IMR-90 (cell line): ENCODE data around the gene MROH7. TPM values are rescaled to one million over a fixed set of nuclear protein-coding genes. Genes with fewer than 3 reads are reported as not detected.

Experiments used
- ATAC-seq: fragments of 200-7000 bp; cut with Tn5 transposase; 2 replicates; pipeline ENCODE4 v1.9.1; 2020; ENCODE audit warnings: low read depth, mild to moderate bottlenecking, moderate library complexity
- BruUV-seq: library from RNA; stranded (reverse); fragments of 400-500 nt; replicated peaks from 2 replicates; lab custom pipeline; 2021; lab: Mats Ljungman, UMichigan
- CTCF ChIA-PET: fragments of 300-600 bp; formaldehyde crosslinking; extraction: SDS; loops from one replicate; lab custom pipeline; 2021; ENCODE audit warnings: antibody characterized with exemption; lab: Yijun Ruan, JAX
- POLR2A ChIA-PET: fragments of 300-600 bp; sonication (Branson Sonifier 250); formaldehyde crosslinking; loops from one replicate; lab custom pipeline; 2022; ENCODE audit warnings: antibody characterized with exemption; ENCODE audit not compliant: unreplicated experiment; lab: Charles Lee
- DNase-seq: peaks from one replicate; pipeline ENCODE4 v3.0.0; 2013
- H2AFZ ChIP-seq: replicated peaks from 2 replicates; pipeline ENCODE3; 2013; ENCODE audit warnings: low read length, mild to moderate bottlenecking; ENCODE audit not compliant: poor library complexity
- H2AK5ac ChIP-seq: 2 replicates; pipeline ENCODE4 v1.6.1; 2013; ENCODE audit warnings: low read depth, low read length, inconsistent platforms
- H2AK9ac ChIP-seq: replicated peaks from 2 replicates; pipeline ENCODE3; 2013; ENCODE audit warnings: mild to moderate bottlenecking, low read depth, low read length, moderate library complexity; ENCODE audit not compliant: poor library complexity
- H2BK120ac ChIP-seq: 2 replicates; pipeline ENCODE4 v1.6.1; 2013; ENCODE audit warnings: low read depth, low read length, inconsistent platforms
- H2BK15ac ChIP-seq: 3 replicates; pipeline ENCODE4 v1.6.1; 2013; ENCODE audit warnings: low read depth, low read length, inconsistent platforms
- H2BK20ac ChIP-seq: 2 replicates; pipeline ENCODE4 v1.6.1; 2013; ENCODE audit warnings: low read depth, mild to moderate bottlenecking, inconsistent platforms, low read length, moderate library complexity
- H2BK5ac ChIP-seq: 2 replicates; pipeline ENCODE4 v1.6.1; 2013; ENCODE audit warnings: mild to moderate bottlenecking, low read depth, low read length, inconsistent platforms; ENCODE audit not compliant: poor library complexity, severe bottlenecking
- H3K14ac ChIP-seq: replicated peaks from 2 replicates; pipeline ENCODE4 v1.6.1; 2013; ENCODE audit warnings: low read depth, low read length, inconsistent platforms
- H3K18ac ChIP-seq: 2 replicates; pipeline ENCODE4 v1.6.1; 2013; ENCODE audit warnings: low read depth, low read length, control low read depth
- H3K23ac ChIP-seq: 2 replicates; pipeline ENCODE4 v1.6.1; 2013; ENCODE audit warnings: low read depth, low read length, inconsistent platforms
- H3K27ac ChIP-seq: 2 replicates; pipeline ENCODE4 v1.5.1; 2013; ENCODE audit warnings: mild to moderate bottlenecking, control low read depth, low read length; ENCODE audit not compliant: insufficient read depth
- H3K27me3 ChIP-seq: 2 replicates; pipeline ENCODE4 v1.6.1; 2013; ENCODE audit warnings: low read length; ENCODE audit not compliant: control insufficient read depth, insufficient read depth
- H3K36me3 ChIP-seq: 2 replicates; pipeline ENCODE4 v1.6.1; 2013; ENCODE audit warnings: low read length, mixed read lengths; ENCODE audit not compliant: control insufficient read depth, insufficient read depth
- H3K4ac ChIP-seq: 2 replicates; pipeline ENCODE4 v1.6.1; 2013; ENCODE audit warnings: low read depth, low read length, inconsistent platforms
- H3K4me1 ChIP-seq: 2 replicates; pipeline ENCODE4 v1.6.1; 2013; ENCODE audit warnings: low read length, mixed read lengths; ENCODE audit not compliant: control insufficient read depth, insufficient read depth
- H3K4me2 ChIP-seq: 2 replicates; pipeline ENCODE4 v1.6.1; 2013; ENCODE audit warnings: low read depth, mild to moderate bottlenecking, control low read depth, low read length, moderate library complexity
- H3K4me3 ChIP-seq: 2 replicates; pipeline ENCODE4 v1.5.1; 2013; ENCODE audit warnings: low read depth, mild to moderate bottlenecking, control low read depth, low read length, moderate library complexity; ENCODE audit not compliant: insufficient read depth
- H3K56ac ChIP-seq: 2 replicates; pipeline ENCODE4 v1.6.1; 2013; ENCODE audit warnings: low read length, inconsistent platforms; ENCODE audit not compliant: insufficient read depth; ENCODE audit errors: extremely low read depth
- H3K79me1 ChIP-seq, 2 experiments: 2 replicates each; pipeline ENCODE4 v1.6.1; 2013; ENCODE audit warnings: low read length in 2 of 2, inconsistent platforms in 1 of 2, low read depth in 1 of 2
- H3K9ac ChIP-seq: 2 replicates; pipeline ENCODE4 v1.6.1; 2013; ENCODE audit warnings: low read depth, low read length, control low read depth
- H3K9me1 ChIP-seq: 2 replicates; pipeline ENCODE4 v1.6.1; 2013; ENCODE audit warnings: low read length, inconsistent platforms; ENCODE audit not compliant: insufficient read depth
- H3K9me3 ChIP-seq: 2 replicates; pipeline ENCODE4 v1.6.1; 2013; ENCODE audit warnings: low read length; ENCODE audit not compliant: control insufficient read depth, insufficient read depth
- H4K20me1 ChIP-seq: 2 replicates; pipeline ENCODE4 v1.6.1; 2013; ENCODE audit warnings: low read length, inconsistent platforms; ENCODE audit not compliant: insufficient read depth
- H4K5ac ChIP-seq: 2 replicates; pipeline ENCODE4 v1.6.1; 2013; ENCODE audit warnings: mild to moderate bottlenecking, low read depth, low read length, control low read depth
- H4K8ac ChIP-seq, 2 experiments: 2 replicates each; pipeline ENCODE4 v1.6.1; 2013; ENCODE audit warnings: low read depth in 2 of 2, low read length in 2 of 2, control low read depth in 1 of 2, inconsistent platforms in 1 of 2
- H4K91ac ChIP-seq: 2 replicates; pipeline ENCODE4 v1.6.1; 2013; ENCODE audit warnings: low read depth, low read length, inconsistent platforms; ENCODE audit not compliant: insufficient read depth
- BHLHE40 ChIP-seq: fragments of 150-350 bp; IDR thresholded peaks from 2 replicates; pipeline ENCODE4 v1.6.1; 2016; ENCODE audit warnings: mild to moderate bottlenecking, low read depth, low read length
- CEBPB ChIP-seq: IDR thresholded peaks from 2 replicates; pipeline ENCODE4 v1.6.1; 2012; ENCODE audit warnings: low read depth, low read length, improper control_type of control experiment
- CHD1 ChIP-seq: IDR thresholded peaks from 2 replicates; pipeline ENCODE4 v1.6.1; 2012; ENCODE audit warnings: low read depth, low read length, improper control_type of control experiment
- FOS ChIP-seq: fragments of 150-350 bp; IDR thresholded peaks from 2 replicates; pipeline ENCODE4 v1.6.1; 2016; ENCODE audit warnings: low read depth, low read length
- MAFK ChIP-seq: IDR thresholded peaks from 2 replicates; pipeline ENCODE4 v1.6.1; 2012; ENCODE audit warnings: low read depth, low read length, improper control_type of control experiment
- MAZ ChIP-seq: IDR thresholded peaks from 2 replicates; pipeline ENCODE4 v1.6.1; 2012; ENCODE audit warnings: low read depth, mild to moderate bottlenecking, low read length, improper control_type of control experiment, moderate library complexity, borderline replicate concordance
- MXI1 ChIP-seq: IDR thresholded peaks from 2 replicates; pipeline ENCODE4 v1.6.1; 2012; ENCODE audit warnings: low read depth, mild to moderate bottlenecking, low read length, moderate library complexity, borderline replicate concordance
- NFE2L2 ChIP-seq: fragments of 150-350 bp; IDR thresholded peaks from 2 replicates; pipeline ENCODE4 v1.6.1; 2016; ENCODE audit warnings: low read depth, mild to moderate bottlenecking, low read length
- POLR2A ChIP-seq: IDR thresholded peaks from 2 replicates; pipeline ENCODE4 v1.6.1; 2012; ENCODE audit warnings: mild to moderate bottlenecking, low read depth, low read length
- RAD21 ChIP-seq: IDR thresholded peaks from 2 replicates; pipeline ENCODE4 v1.6.1; 2012; ENCODE audit warnings: low read length, improper control_type of control experiment
- RCOR1 ChIP-seq: IDR thresholded peaks from 2 replicates; pipeline ENCODE4 v1.6.1; 2012; ENCODE audit warnings: mild to moderate bottlenecking, low read length, improper control_type of control experiment; ENCODE audit not compliant: insufficient replicate concordance
- RFX5 ChIP-seq: IDR thresholded peaks from 2 replicates; pipeline ENCODE4 v1.8.0; 2012; ENCODE audit warnings: low read depth, mild to moderate bottlenecking, low read length, moderate library complexity
- SMC3 ChIP-seq: fragments of 150-350 bp; IDR thresholded peaks from 2 replicates; pipeline ENCODE4 v1.6.1; 2016; ENCODE audit warnings: low read depth, mild to moderate bottlenecking, antibody characterized with exemption, low read length, moderate library complexity
- WGBS, 2 experiments: methylation state at CpG; one replicate each; pipeline versions ENCODE4 v1.1.5 to v1.1.7; 2013; ENCODE audit warnings: missing lambda C conversion rate in 2 of 2; ENCODE audit not compliant: insufficient read length in 1 of 2; ENCODE audit errors: extremely low coverage in 2 of 2; 5-methylcytosine and 5-hydroxymethylcytosine counted together
- dilution Hi-C: fragments of 300-500 bp; cut with HindIII; formaldehyde crosslinking; loops from one replicate; pipeline ENCODE4 v1.14.3; 2018; ENCODE audit warnings: low sequenced_read_pairs; ENCODE audit not compliant: unreplicated experiment
- in situ Hi-C: fragments of 300-500 bp; cut with MboI; formaldehyde crosslinking; loops from 3 replicates; pipeline ENCODE4 v1.14.3; 2019; ENCODE audit warnings: low sequenced_read_pairs, inconsistent platforms, mixed read lengths
- intact Hi-C: fragments of 100-400 bp; cut with micrococcal nuclease; formaldehyde crosslinking; loops from 2 replicates; pipeline ENCODE4 v1.10.0; 2022
- polyA plus RNA-seq, 3 experiments: library from polyadenylated mRNA; depleted of rRNA; stranded (reverse); fragments of >200 nt; gene quantifications; 2 replicates each; pipeline ENCODE4 v1.2.3, GENCODE V29; 2012; ENCODE audit warnings: low replicate concordance in 1 of 3
- total RNA-seq: library from RNA; depleted of rRNA; stranded (reverse); fragments of >200 nt; gene quantifications from 2 replicates; pipeline ENCODE4 v1.2.3, GENCODE V29; 2012
- TF ChIP-seq, protein P1 (sequence below): fragments of 150-350 bp; IDR thresholded peaks from 2 replicates; pipeline ENCODE4 v1.6.1; 2017; ENCODE audit warnings: mild to moderate bottlenecking, antibody characterized with exemption, low read length, low read depth
- TF ChIP-seq, protein P2 (sequence below): conservative IDR thresholded peaks from 2 replicates; pipeline ENCODE4 v1.5.1; 2012; ENCODE audit warnings: mild to moderate bottlenecking, low read depth, low read length, improper control_type of control experiment
- TF ChIP-seq, protein P3 (sequence below): fragments of 150-350 bp; IDR thresholded peaks from 2 replicates; pipeline ENCODE4 v1.6.1; 2016; ENCODE audit warnings: low read depth, mild to moderate bottlenecking, low read length, moderate library complexity, borderline replicate concordance

The MROH7 gene
- total and polyA plus RNA-seq, 2 of the 4 experiments (the other 2 are of a cell fraction) = not detected

DNA sequence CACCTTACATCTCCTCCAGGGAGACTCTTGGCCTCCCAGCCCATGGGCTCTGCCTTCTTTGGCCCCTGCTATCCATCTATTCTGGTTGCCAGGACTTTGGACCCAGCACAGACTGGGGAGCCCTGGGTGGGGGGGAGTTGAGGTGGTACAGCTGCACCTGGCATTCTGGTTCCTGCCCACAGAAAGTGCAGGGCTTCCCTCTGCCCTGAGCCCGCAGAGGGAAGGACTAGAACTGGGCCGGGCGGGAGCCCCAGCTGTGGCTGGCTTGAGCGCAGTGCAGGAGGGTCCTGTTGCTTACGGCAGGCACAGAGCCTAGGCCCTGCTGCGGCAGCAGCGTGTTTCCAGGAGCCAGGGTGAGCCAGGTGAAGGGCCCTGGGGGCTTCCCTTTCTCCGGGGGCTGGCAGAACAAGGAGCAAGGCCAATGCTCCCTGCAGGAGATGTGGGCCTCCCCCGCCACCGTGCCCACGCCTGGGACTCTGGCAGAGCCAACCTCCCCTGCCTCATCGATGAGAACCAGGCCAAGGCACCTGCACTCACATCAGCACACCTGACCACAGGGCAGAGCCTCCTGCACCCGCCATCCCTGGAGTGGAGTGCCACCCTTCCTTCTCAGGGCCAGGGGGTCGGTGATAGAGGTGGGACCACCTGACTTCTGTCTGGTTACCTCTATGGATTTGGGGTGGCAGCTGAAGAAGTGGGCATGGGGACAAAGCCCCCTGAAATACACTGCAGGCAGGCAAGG lies 106.7 kb downstream of the MROH7 start:
- Histone ChIP-seq H3K4ac (no peak overlapping the region), H2BK20ac (no peak overlapping the region), H2BK15ac (no peak overlapping the region), H3K9ac (no peak overlapping the region), H3K18ac (no peak overlapping the region), H3K4me2 (no peak overlapping the region), H3K4me3 (no peak overlapping the region), H2AK9ac (no peak overlapping the region), H3K14ac (no peak overlapping the region), H2AFZ (no peak overlapping the region), H2BK120ac (no peak overlapping the region), H3K56ac (no peak overlapping the region), H4K20me1 (no peaks in the 10 kb centered on the region), H3K27ac (no peak overlapping the region), H3K4me1 (no peaks in the 10 kb centered on the region), H3K9me3 (no peaks in the 10 kb centered on the region), H4K8ac (no peak overlapping the region), H3K23ac (no peak overlapping the region), H4K5ac (no peak overlapping the region), H2BK5ac (no peak overlapping the region), H4K91ac (no peak overlapping the region), H3K27me3 (peaks cover 5% of the 10 kb centered on the region; the same call in 1 of the 2 replicates), H3K36me3 (peaks cover 2% of the 10 kb centered on the region; the same call in 1 of the 2 replicates), H3K9me1 (no peaks in the 10 kb centered on the region), H2AK5ac (no peak overlapping the region), H3K79me1 (0 out of 4 replicates have a peak, but pooled peaks cover 0 to 3% of the 10 kb centered on the region in 2 experiments)
- 82% methylated on average over 4 of the region's 14 CpGs; no CpG with 5 or more reads in 1 of the 2 experiments for WGBS, 2 experiments
- intact Hi-C loops (no loop called here), dilution Hi-C loops (no loop called here), in situ Hi-C loops (no loop called here)
- DNase-seq = no peak
- ATAC-seq = no peak
- TF ChIP-seq, protein P1, sequence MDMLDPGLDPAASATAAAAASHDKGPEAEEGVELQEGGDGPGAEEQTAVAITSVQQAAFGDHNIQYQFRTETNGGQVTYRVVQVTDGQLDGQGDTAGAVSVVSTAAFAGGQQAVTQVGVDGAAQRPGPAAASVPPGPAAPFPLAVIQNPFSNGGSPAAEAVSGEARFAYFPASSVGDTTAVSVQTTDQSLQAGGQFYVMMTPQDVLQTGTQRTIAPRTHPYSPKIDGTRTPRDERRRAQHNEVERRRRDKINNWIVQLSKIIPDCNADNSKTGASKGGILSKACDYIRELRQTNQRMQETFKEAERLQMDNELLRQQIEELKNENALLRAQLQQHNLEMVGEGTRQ = no peak
- TF ChIP-seq RAD21 = no peak
- TF ChIP-seq BHLHE40 = no peak
- no peak for TF ChIP-seq MAFK
- no peak for TF ChIP-seq SMC3
- TF ChIP-seq, protein P2, sequence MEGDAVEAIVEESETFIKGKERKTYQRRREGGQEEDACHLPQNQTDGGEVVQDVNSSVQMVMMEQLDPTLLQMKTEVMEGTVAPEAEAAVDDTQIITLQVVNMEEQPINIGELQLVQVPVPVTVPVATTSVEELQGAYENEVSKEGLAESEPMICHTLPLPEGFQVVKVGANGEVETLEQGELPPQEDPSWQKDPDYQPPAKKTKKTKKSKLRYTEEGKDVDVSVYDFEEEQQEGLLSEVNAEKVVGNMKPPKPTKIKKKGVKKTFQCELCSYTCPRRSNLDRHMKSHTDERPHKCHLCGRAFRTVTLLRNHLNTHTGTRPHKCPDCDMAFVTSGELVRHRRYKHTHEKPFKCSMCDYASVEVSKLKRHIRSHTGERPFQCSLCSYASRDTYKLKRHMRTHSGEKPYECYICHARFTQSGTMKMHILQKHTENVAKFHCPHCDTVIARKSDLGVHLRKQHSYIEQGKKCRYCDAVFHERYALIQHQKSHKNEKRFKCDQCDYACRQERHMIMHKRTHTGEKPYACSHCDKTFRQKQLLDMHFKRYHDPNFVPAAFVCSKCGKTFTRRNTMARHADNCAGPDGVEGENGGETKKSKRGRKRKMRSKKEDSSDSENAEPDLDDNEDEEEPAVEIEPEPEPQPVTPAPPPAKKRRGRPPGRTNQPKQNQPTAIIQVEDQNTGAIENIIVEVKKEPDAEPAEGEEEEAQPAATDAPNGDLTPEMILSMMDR = no peak
- TF ChIP-seq RCOR1 = no peak
- TF ChIP-seq NFE2L2 = no peak
- TF ChIP-seq MXI1 = no peak
- TF ChIP-seq, protein P3, sequence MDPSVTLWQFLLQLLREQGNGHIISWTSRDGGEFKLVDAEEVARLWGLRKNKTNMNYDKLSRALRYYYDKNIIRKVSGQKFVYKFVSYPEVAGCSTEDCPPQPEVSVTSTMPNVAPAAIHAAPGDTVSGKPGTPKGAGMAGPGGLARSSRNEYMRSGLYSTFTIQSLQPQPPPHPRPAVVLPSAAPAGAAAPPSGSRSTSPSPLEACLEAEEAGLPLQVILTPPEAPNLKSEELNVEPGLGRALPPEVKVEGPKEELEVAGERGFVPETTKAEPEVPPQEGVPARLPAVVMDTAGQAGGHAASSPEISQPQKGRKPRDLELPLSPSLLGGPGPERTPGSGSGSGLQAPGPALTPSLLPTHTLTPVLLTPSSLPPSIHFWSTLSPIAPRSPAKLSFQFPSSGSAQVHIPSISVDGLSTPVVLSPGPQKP = no peak
- no peak for TF ChIP-seq RFX5
- TF ChIP-seq CEBPB = no peak
- no peak for TF ChIP-seq FOS
- no peak for TF ChIP-seq POLR2A
- no peak for TF ChIP-seq MAZ
- no peak for TF ChIP-seq CHD1
- BruUV-seq = no TSS peak
- ChIA-PET CTCF (no interaction called here), POLR2A (no interaction called here)
